Caco-2 (cell line): ENCODE data around the gene TSPAN9. TPM values are rescaled to one million over a fixed set of nuclear protein-coding genes. Genes with fewer than 3 reads are reported as not detected.

Experiments
- BruUV-seq: library from RNA; stranded (reverse); fragments of 400-500 nt; replicated peaks from 2 replicates; lab custom pipeline; 2021; lab: Mats Ljungman, UMichigan
- CTCF ChIA-PET: fragments of 300-600 bp; sonication (Branson Sonifier 250); formaldehyde crosslinking; loops from one replicate; lab custom pipeline; 2022; ENCODE audit warnings: antibody characterized with exemption; lab: Charles Lee
- POLR2A ChIA-PET: fragments of 300-600 bp; sonication (Branson Sonifier 250); formaldehyde crosslinking; loops from one replicate; lab custom pipeline; 2022; ENCODE audit warnings: antibody characterized with exemption; lab: Charles Lee
- DNase-seq, 2 experiments: peaks; one replicate each; pipeline versions ENCODE4 v3.0.0 to v3.0.0-alpha.2; 2020 to 2022
- H3K27me3 ChIP-seq: replicated peaks from 2 replicates; pipeline ENCODE4 v1.6.0; 2011; ENCODE audit warnings: low read length; ENCODE audit not compliant: control insufficient read depth, insufficient read depth
- H3K36me3 ChIP-seq: 2 replicates; pipeline ENCODE4 v1.5.1; 2011; ENCODE audit warnings: low read length; ENCODE audit not compliant: control insufficient read depth, insufficient read depth
- H3K4me1 ChIP-seq: fragments of 250-450 bp; sonication (Bioruptor Pico); 2 replicates; pipeline ENCODE4 v1.5.1; 2020; ENCODE audit warnings: mild to moderate bottlenecking
- H3K4me3 ChIP-seq: 2 replicates; pipeline ENCODE4 v1.5.1; 2011; ENCODE audit warnings: low read depth, mild to moderate bottlenecking, control low read depth, low read length
- H3K9me3 ChIP-seq: fragments of 250-450 bp; sonication (Bioruptor Pico); 2 replicates; pipeline ENCODE4 v1.5.1; 2020; ENCODE audit warnings: mild to moderate bottlenecking, moderate library complexity
- H3K27ac Mint-ChIP-seq: one replicate; pipeline ENCODE4 v1.8.0; 2022; ENCODE audit warnings: mixed read lengths; ENCODE audit not compliant: unreplicated experiment
- H3K27me3 Mint-ChIP-seq: one replicate; pipeline ENCODE4 v1.8.0; 2022; ENCODE audit warnings: mixed read lengths; ENCODE audit not compliant: insufficient read depth, unreplicated experiment
- H3K36me3 Mint-ChIP-seq: one replicate; pipeline ENCODE4 v1.8.0; 2022; ENCODE audit warnings: mild to moderate bottlenecking, mixed read lengths; ENCODE audit not compliant: insufficient read depth, unreplicated experiment
- H3K4me1 Mint-ChIP-seq: one replicate; pipeline ENCODE4 v1.8.0; 2022; ENCODE audit warnings: low read depth, mixed read lengths; ENCODE audit not compliant: unreplicated experiment
- H3K4me3 Mint-ChIP-seq: one replicate; pipeline ENCODE4 v1.8.0; 2022; ENCODE audit warnings: mild to moderate bottlenecking, moderate library complexity, mixed read lengths; ENCODE audit not compliant: unreplicated experiment
- H3K9me3 Mint-ChIP-seq: one replicate; pipeline ENCODE4 v1.8.0; 2022; ENCODE audit warnings: mixed read lengths; ENCODE audit not compliant: unreplicated experiment
- intact Hi-C: fragments of 100-400 bp; cut with micrococcal nuclease; formaldehyde crosslinking; loops from one replicate; pipeline ENCODE4 v1.10.0; 2022; ENCODE audit not compliant: unreplicated experiment
- total RNA-seq: library from RNA; stranded (reverse); gene quantifications from 2 replicates; pipeline ENCODE4 v1.2.3, GENCODE V29; 2022
- TF ChIP-seq, protein P1 (sequence below), 2 experiments: fragments of 200-600 bp in 1 of 2; IDR thresholded peaks; 1 replicate in 1 of 2; 2 replicates in 1 of 2; pipeline versions ENCODE4 v1.5.1 to v1.8.0; 2011 to 2022; ENCODE audit warnings: antibody characterized with exemption in 1 of 2, control low read depth in 1 of 2, inconsistent platforms in 1 of 2, low read depth in 1 of 2, low read length in 1 of 2, mild to moderate bottlenecking in 1 of 2, moderate library complexity in 1 of 2; ENCODE audit not compliant: insufficient read depth in 1 of 2, severe bottlenecking in 1 of 2, unreplicated experiment in 1 of 2

TSPAN9 gene
- total RNA-seq, 1 experiment from 2014 or later, result 49.1 TPM

GRCh38 chr12:3125674-3126073, 48.5 kb downstream of the TSPAN9 start:
- Mint-ChIP-seq H3K4me3 (no peak overlapping the region), H3K9me3 (peaks cover 10% of the 10 kb centered on the region), H3K4me1 (no peaks in the 10 kb centered on the region), H3K27ac (no peak overlapping the region), H3K27me3 (no peaks in the 10 kb centered on the region), H3K36me3 (no peaks in the 10 kb centered on the region)
- TF ChIP-seq, protein P1, sequence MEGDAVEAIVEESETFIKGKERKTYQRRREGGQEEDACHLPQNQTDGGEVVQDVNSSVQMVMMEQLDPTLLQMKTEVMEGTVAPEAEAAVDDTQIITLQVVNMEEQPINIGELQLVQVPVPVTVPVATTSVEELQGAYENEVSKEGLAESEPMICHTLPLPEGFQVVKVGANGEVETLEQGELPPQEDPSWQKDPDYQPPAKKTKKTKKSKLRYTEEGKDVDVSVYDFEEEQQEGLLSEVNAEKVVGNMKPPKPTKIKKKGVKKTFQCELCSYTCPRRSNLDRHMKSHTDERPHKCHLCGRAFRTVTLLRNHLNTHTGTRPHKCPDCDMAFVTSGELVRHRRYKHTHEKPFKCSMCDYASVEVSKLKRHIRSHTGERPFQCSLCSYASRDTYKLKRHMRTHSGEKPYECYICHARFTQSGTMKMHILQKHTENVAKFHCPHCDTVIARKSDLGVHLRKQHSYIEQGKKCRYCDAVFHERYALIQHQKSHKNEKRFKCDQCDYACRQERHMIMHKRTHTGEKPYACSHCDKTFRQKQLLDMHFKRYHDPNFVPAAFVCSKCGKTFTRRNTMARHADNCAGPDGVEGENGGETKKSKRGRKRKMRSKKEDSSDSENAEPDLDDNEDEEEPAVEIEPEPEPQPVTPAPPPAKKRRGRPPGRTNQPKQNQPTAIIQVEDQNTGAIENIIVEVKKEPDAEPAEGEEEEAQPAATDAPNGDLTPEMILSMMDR (IDR thresholded peaks at IDR 0.05; ENCODE audit: insufficient read depth in 1 of 2, low read depth in 1 of 2, low read length in 1 of 2, severe bottlenecking in 1 of 2, unreplicated experiment in 1 of 2), result no peak
- DNase-seq, result no peak
- Histone ChIP-seq H3K4me1 (no peaks in the 10 kb centered on the region), H3K9me3 (no peaks in the 10 kb centered on the region), H3K4me3 (no peak overlapping the region), H3K36me3 (0 out of 2 replicates have a peak, but pooled peaks cover 1% of the 10 kb centered on the region), H3K27me3 (no peaks in the 10 kb centered on the region)
- intact Hi-C loops, result loop anchor here (2.0 kb wide), 1 partner anchor 21 kb away; no protein-coding TSS in a partner anchor
- no TSS peak for BruUV-seq
- POLR2A ChIA-PET, result no interaction called here
- CTCF ChIA-PET, result no interaction called here

GRCh38 chr12:3127832-3128231, 50.7 kb downstream of the TSPAN9 start:
- no peaks in the 10 kb centered on the region for H3K27me3 ChIP-seq
- BruUV-seq, result no TSS peak
- 0 out of 2 replicates have a peak, but pooled peaks cover 1% of the 10 kb centered on the region for H3K36me3 ChIP-seq
- intact Hi-C loops, result no loop called here
- H3K9me3 ChIP-seq, result no peaks in the 10 kb centered on the region
- no peak for DNase-seq
- H3K9me3 Mint-ChIP-seq, result peaks cover 10% of the 10 kb centered on the region
- CTCF ChIA-PET, result no interaction called here
- H3K27ac Mint-ChIP-seq, result no peak overlapping the region
- no peak overlapping the region for H3K4me3 Mint-ChIP-seq
- TF ChIP-seq, protein P1 (IDR thresholded peaks at IDR 0.05; ENCODE audit: insufficient read depth in 1 of 2, low read depth in 1 of 2, low read length in 1 of 2, severe bottlenecking in 1 of 2, unreplicated experiment in 1 of 2), result no peak
- no peaks in the 10 kb centered on the region for H3K36me3 Mint-ChIP-seq
- no peaks in the 10 kb centered on the region for H3K4me1 Mint-ChIP-seq
- H3K4me3 ChIP-seq, result no peak overlapping the region
- POLR2A ChIA-PET, result no interaction called here
- no peaks in the 10 kb centered on the region for H3K27me3 Mint-ChIP-seq
- H3K4me1 ChIP-seq, result no peaks in the 10 kb centered on the region

- Histone ChIP-seq H3K4me3 (no peak overlapping the region), H3K9me3 (no peaks in the 10 kb centered on the region), H3K27me3 (no peaks in the 10 kb centered on the region), H3K36me3 (no peaks in the 10 kb centered on the region), H3K4me1 (no peaks in the 10 kb centered on the region)
- no peaks in the 10 kb centered on the region for H3K36me3 Mint-ChIP-seq
- ChIA-PET POLR2A (no interaction called here), CTCF (interaction anchor here (0.6 kb wide), 1 partner anchor 76 kb away, joined by 4 read pairs; no protein-coding TSS in a partner anchor)
- no TSS peak for BruUV-seq
- intact Hi-C loops, result no loop called here
- peaks cover 5% of the 10 kb centered on the region for H3K9me3 Mint-ChIP-seq
- no peaks in the 10 kb centered on the region for H3K4me1 Mint-ChIP-seq
- TF ChIP-seq, protein P1 (IDR thresholded peaks at IDR 0.05; ENCODE audit: insufficient read depth in 1 of 2, low read depth in 1 of 2, low read length in 1 of 2, severe bottlenecking in 1 of 2, unreplicated experiment in 1 of 2), result no peak
- no peak overlapping the region for H3K4me3 Mint-ChIP-seq
- H3K27me3 Mint-ChIP-seq, result no peaks in the 10 kb centered on the region
- DNase-seq, result no peak
- H3K27ac Mint-ChIP-seq, result no peak overlapping the region
Observed at GRCh38 chr12:3128498-3129293, 51.5 kb downstream of the TSPAN9 start.
